SK-N-DZ (cell line): Measurements from ENCODE around the gene IL18RAP. TPM values are rescaled to one million over a fixed set of nuclear protein-coding genes. Genes with fewer than 3 reads are reported as not detected.

Experiments used
- DNase-seq: peaks from one replicate; pipeline ENCODE4 v3.0.0-alpha.2; 2015; ENCODE audit warnings: low spot score
- polyA plus RNA-seq, 2 experiments: library from polyadenylated mRNA; depleted of rRNA; stranded (reverse); fragments of >200 nt; gene quantifications; 2 replicates each; pipeline ENCODE4 v1.2.3, GENCODE V29; 2014

IL18RAP gene
- polyA plus RNA-seq (2014; cell fraction: cytosol; rRNA removed) = not detected in 2 replicates
- polyA plus RNA-seq (2014; cell fraction: nucleus; rRNA removed) = not detected in 2 replicates

GRCh38 chr2:102422910-102423309 is at the start of gene IL18RAP:
TSS of gene IL18RAP (plus strand) at chr2:102423160. CDS start at chr2:102423278, 118 bp downstream.
- no peak for DNase-seq

- DNase-seq = no peak
Measured at GRCh38 chr2:102376052-102376591, 46.8 kb upstream of the IL18RAP start.

- DNase-seq = no peak
Measured at GRCh38 chr2:102383722-102384121, 39.2 kb upstream of the IL18RAP start.

- DNase-seq = no peak
Measured at GRCh38 chr2:102385522-102385921, 37.4 kb upstream of the IL18RAP start.

GRCh38 chr2:102386004-102386403 is 37.0 kb upstream of the IL18RAP start:
- no peak for DNase-seq

GRCh38 chr2:102386867-102387541 is 36.0 kb upstream of the IL18RAP start:
- DNase-seq = no peak

GRCh38 chr2:102387763-102388546 is 35.0 kb upstream of the IL18RAP start:
- no peak for DNase-seq

- DNase-seq = no peak
Measured at GRCh38 chr2:102391565-102391964, 31.4 kb upstream of the IL18RAP start.

GRCh38 chr2:102392096-102392495 is 30.9 kb upstream of the IL18RAP start:
- no peak for DNase-seq

- DNase-seq = no peak
Measured at GRCh38 chr2:102392942-102393341, 30.0 kb upstream of the IL18RAP start.

- no peak for DNase-seq
Measured at GRCh38 chr2:102396012-102396411, 26.9 kb upstream of the IL18RAP start.

- DNase-seq = no peak
Measured at GRCh38 chr2:102397209-102397608, 25.8 kb upstream of the IL18RAP start.

GRCh38 chr2:102399499-102400141 is 23.3 kb upstream of the IL18RAP start:
- DNase-seq = no peak

GRCh38 chr2:102401456-102401855 is 21.5 kb upstream of the IL18RAP start:
- no peak for DNase-seq

GRCh38 chr2:102401865-102402264 is 21.1 kb upstream of the IL18RAP start:
- DNase-seq = no peak

- DNase-seq = no peak
Measured at GRCh38 chr2:102410952-102411351, 12.0 kb upstream of the IL18RAP start.

- no peak for DNase-seq
Measured at GRCh38 chr2:102412199-102412598, 10.8 kb upstream of the IL18RAP start.

GRCh38 chr2:102417946-102418345 is 5.0 kb upstream of the IL18RAP start:
- DNase-seq = no peak

GRCh38 chr2:102418421-102418961 is 4.5 kb upstream of the IL18RAP start:
- DNase-seq = no peak

GRCh38 chr2:102420290-102420689 is 2.7 kb upstream of the IL18RAP start:
- no peak for DNase-seq

GRCh38 chr2:102421890-102422759 is 835 bp upstream of the IL18RAP start:
- no peak for DNase-seq
